Measurements from ENCODE around the gene UBE3C.

- TF ChIP-seq CTCF (IDR thresholded peaks at IDR 0.05) (no peak), POLR2A (IDR thresholded peaks at IDR 0.05; ENCODE audit: low read depth) (no peak)
Observed at GRCh38 chr7:157295338-157295737, 156.6 kb downstream of the UBE3C start.

Data from esophagus muscularis mucosa (tissue), 3 donors.